Tongue (tissue), 2 donors: ENCODE results near the gene C1orf122. TPM values are rescaled to one million over a fixed set of nuclear protein-coding genes. Genes with fewer than 3 reads are reported as not detected.
"Not testable (repeated sequence)": the region's sequence is repeated elsewhere in the genome, so short reads cannot be mapped to it uniquely, and the experiment has no call there.

Experiments used
- DNase-seq: peaks from one replicate; pipeline ENCODE4 v3.0.0-alpha.2; 2015
- total RNA-seq: library from RNA; depleted of rRNA; stranded (reverse); fragments of >200 nt; gene quantifications from one replicate; pipeline ENCODE4 v1.2.3, GENCODE V29; 2014

C1orf122 gene
- 37.7 TPM for total RNA-seq

- peak; percentile 97 for DNase-seq
Measured at GRCh38 chr1:37807555-37808368, at the start of gene C1orf122, which contains the start of gene YRDC. Gene C1orf122, plus strand, starts transcription at chr1:37807790. Its CDS starts 615 bp downstream, at chr1:37808405. Gene YRDC, minus strand, starts transcription at chr1:37808208. Its CDS starts 28 bp downstream, at chr1:37808180.

GRCh38 chr1:37759451-37759850 lies 48.1 kb upstream of the C1orf122 start:
- no peak for DNase-seq

DNA sequence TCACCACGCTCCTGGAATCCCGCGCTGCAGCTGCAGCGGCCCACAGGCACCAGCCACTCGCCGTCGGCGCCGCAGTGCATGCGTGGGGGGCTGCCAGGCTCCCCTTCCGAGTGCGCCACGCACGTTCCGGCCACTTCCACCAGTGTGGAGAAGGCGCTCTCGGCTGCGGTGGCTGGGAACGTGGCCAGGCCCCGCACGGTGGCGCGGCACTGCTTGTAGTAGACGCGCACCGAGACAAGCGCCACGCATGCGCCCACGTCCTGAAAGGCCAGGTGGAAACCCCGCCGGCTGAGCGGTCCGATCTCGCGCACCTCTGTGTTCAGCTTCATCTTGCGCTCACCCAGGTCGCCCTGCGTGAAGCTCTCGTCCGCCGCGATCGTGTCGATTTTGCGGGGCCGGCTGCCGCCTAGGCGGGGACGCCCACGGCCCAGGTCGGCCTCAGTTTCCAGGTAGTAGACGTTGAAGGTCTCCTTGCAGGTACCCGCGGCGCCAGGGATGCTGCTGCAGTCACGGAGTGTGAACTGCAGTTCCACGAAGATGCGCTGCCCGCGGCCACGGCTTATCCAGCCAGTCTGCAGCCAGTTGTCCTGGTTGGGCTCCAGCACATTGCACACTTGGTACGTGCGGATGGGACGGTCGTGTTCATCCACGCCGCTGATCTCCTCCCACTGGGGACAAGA lies 46.0 kb upstream of the C1orf122 start:
- DNase-seq = no peak

DNA sequence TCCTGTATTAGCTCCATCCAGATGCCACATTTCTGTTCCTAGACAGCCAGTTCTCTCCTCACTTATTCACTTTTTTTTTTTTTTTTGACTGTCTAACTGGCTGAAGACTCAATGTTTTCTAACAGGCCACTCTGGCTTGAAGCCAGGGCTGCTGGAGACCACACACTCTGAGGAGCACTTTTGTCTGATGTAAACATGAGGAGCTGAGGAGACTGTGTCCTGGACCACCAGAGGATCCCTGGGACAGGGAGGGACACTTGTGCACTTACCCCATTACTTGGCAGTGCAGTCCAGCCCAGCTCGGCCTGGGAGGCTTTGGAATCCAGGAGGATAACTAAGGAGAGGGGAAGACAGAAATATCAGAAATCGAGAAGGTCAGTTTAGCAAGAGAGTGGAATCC lies 45.1 kb upstream of the C1orf122 start:
- no peak for DNase-seq

DNA sequence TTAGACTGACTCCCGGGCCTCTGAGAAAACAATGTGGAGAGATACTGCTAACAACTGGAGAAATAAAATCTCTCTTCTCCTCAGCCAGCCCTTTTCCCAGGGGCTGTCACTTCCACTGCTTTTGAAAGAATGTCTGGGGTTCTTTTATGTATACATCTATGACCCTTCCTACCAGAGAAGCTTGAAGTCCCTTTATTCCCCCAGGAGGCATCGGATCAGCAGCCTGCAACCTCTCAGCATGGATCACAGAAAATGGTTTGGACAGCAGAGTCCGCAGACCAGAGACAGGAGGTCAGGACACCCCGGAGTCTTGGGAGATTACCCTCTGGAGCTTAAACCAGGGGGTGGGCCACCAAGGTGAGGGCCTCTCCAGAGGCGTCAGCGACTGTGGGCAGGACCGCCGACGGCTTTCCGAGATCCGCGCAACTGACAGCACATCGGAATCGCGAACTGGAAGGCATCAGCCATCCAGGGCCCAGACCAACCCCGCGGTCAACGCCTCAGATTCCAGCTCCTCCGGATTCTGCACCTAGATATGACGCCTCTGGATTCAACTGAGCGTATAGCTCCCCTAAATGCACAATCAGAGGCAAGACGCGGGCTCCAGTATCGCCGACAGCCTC lies 43.7 kb upstream of the C1orf122 start:
- DNase-seq = no peak

DNA sequence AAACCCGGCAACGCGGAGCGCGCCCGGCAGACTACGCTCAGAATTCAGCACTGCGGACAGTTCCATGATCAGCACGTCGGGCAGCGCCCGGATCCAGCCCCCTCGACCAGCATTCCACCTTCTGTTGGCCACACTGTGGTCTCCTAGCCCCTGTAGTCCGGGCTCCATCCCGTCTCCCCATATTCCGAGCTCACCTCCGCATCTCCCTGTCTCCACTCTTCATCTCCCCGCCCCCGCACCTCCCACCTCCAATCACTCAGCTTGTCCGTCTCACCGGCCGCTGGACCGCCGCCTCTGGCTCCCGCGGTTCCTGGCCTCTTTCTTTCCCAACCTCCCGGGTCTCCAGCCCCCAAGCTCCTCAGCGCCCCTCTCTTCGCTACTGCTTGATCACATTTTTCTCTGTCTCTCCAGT lies 43.2 kb upstream of the C1orf122 start:
- peak; percentile 79 for DNase-seq

- peak; percentile 5 for DNase-seq
Measured at GRCh38 chr1:37764888-37765441, 42.6 kb upstream of the C1orf122 start, which contains the start of gene EPHA10. Gene EPHA10, minus strand, starts transcription at chr1:37765120. Its CDS starts 54 bp downstream, at chr1:37765066.

- no peak for DNase-seq
Measured at GRCh38 chr1:37765916-37766664, 41.5 kb upstream of the C1orf122 start.

- DNase-seq = no peak
Measured at GRCh38 chr1:37767488-37767887, 40.1 kb upstream of the C1orf122 start.

DNA sequence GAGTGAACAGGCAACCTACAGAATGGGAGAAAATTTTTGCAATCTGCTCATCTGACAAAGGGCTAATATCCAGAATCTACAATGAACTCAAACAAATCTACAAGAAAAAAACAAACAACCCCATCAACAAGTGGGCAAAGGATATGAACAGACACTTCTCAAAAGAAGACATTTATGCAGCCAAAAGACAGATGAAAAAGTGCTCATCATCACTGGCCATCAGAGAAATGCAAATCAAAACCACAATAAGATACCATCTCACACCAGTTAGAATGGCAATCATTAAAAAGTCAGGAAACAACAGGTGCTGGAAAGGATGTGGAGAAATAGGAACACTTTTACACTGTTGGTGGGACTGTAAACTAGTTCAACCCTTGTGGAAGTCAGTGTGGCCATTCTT lies 36.1 kb upstream of the C1orf122 start:
- DNase-seq = not testable (repeated sequence)

DNA sequence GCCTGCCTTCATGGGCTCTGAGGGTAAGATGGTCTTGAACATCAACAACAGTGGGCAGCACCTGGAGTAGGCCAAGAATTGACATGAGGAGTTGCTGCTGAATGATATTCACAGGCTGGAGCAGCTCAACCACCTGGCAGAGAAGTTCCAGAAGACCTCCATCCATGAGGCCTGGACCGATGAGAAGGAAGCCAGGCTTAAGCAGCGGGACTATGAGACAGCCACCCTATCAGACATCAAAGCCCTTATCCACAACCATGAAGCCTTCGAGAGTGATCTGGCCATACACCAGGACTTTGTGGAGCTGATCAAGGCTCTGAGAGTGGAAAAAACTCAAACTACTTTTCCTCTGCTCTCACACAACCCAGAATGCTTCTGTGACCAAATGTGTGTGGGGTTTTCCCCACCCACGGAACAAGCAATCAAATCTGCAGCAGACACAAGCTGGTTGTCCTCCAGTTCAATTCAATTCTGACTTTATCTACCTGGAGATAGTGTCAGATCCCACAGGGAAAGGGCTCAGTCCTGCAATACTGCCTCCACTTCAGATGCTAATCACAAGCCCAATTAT lies 30.6 kb upstream of the C1orf122 start:
- DNase-seq = no peak

DNA sequence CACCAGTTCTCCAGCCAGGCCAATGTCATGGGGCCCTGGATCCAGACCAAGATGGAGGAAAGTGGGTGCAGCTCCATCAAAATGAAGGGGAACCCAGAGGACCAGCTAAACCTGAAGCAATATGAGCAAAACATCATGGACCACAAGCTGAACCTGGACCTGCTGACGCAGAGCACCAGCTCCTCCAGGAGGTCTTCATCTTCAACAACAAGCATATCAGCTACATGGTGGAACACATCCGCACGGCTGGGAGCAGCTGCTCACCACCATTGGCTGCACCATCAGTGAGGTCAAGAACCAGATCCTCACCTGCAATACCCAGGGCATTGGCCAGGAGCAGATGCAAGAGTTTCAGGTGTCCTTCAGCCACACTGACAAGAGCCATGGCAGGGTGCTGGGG lies 28.9 kb upstream of the C1orf122 start:
- DNase-seq = no peak

DNA sequence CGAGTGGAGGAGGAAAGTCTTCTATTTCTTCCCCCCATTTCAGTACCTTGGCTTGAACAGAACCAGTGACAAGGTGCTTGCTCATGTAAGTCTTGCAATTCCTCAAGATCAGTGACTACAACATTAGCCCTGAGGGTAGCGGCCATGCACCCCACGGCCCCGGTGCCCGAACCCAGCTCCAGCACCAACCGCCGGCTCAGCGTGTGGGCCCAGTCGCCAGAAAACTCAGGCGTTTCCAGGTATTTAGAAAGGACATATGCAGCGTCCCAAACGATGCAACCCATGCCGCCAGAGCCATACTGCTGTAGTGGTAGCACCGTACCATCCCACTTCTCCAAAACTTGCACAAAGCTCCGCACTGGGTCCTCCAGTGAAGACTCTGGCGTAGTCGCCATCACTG lies 25.1 kb upstream of the C1orf122 start:
- DNase-seq = no peak

DNA sequence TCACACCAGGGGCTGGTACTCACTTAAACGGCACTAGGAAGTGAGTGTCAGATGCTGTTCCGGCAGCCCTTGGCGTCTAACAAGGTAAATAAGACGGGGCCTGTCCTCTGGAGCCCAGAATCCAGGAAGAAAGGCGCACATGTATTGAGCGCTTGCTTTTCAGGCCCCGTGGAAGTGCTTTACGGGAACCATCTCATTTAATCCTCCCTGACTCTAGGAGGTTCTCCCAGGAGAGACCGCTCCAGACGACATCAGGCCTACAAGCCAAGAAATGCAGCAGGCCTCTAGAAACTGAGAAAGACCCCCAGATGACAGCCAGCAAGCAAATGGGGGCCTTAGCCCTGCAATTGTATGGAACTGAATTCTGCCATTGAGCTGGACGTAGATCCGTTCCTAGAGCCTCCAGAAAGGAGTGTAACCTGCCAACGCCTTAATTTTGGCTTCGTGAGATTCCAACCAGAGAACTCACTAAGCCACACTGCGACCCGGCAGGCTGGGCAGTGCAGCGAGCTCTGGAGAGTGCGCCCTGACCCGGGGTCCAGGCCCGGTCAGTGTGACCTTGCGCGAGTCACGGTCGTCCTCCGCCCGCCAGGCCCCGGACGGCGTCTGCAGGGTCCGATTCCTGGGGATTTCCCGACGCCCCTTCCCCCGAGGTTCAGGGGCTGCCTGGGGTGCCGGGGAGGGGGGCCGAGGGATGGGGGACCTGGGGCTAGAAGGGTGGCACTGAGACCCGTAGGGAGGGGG lies 14.5 kb upstream of the C1orf122 start:
- no peak for DNase-seq

DNA sequence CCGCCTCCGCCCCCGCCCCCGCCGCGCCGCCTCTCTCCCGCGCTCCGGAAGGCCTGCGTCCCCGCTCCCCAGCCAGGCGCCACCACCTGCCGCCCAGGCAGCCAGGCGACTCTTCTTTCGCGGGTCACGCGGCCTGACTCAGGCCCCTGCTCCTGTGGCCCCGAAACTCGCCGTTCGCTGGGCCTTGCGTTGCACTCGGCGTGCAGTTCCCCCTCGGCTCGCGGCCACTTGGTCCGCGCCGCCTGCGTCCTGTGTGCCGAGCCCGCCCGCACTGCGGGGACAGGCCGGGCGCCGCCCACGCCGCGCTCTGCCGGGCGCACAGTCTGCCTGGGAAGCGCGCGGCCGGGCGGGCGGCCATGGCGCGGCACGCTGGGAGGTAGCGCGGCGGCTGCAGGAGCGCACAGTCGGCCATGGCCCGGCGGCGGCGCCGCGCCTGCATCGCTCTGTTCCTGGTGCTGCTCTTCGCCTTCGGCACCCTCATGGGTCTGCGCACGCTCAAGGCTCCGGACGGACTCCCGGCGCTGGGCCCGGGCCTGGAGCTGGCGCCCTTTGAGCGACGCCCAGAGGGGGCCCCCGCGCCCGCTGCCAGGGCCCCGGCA lies 13.7 kb upstream of the C1orf122 start, which contains the start of gene MANEAL:
Gene MANEAL, plus strand, starts transcription at position 75 of the 599 bp plus-strand sequence. Its CDS starts 336 bp downstream, at position 411.
- DNase-seq = peak; percentile 55

DNA sequence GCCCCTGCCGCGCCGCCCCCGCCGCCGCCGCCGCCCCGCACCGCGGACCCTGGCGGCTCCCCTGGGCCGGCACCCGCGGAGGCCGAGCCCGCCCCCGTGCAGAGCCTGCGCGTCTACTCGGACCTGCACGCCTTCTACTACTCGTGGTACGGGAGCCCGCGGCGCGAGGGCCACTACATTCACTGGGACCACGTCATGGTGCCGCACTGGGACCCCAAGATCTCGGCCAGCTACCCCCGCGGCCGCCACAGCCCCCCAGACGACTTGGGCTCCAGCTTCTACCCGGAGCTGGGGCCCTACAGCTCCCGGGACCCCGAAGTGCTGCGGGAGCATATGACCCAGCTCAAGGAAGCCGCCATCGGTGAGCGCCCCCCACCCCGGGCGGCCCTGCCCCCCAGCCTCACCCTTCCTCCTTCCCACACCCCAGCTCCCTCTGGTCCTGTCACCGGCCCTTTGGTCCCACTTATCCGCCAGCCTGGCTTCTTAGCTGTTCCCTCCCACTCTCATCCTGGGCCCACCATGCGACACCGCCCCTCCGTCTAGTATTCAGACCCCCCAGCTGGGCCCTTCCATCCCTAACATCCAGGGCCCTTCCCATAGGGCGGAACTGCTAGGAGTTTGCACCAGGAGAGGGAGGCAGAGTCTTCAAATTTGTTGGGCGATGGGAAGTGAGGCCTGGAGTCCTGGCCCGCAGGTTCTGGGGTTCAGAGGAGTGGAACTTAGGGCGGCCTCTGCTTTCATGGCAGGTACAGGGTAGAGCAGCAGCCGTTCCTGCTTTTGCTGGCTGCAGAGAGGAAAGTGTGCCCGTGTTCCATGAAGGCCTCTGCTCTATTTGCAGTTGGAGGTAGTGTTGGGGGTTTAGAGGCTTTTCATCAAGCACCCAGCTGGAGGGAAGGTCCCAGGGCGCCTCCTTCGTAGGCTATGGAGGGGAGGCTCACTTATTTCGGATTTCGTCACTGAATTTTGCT lies 12.9 kb upstream of the C1orf122 start:
- DNase-seq = no peak

GRCh38 chr1:37795340-37796125 lies 12.1 kb upstream of the C1orf122 start:
- DNase-seq = peak; percentile 78

GRCh38 chr1:37797750-37798345 lies 9.7 kb upstream of the C1orf122 start:
- DNase-seq = no peak
